GM20000 (cell line): ENCODE data around the gene CADM2.

Experiments used
- DNase-seq: peaks from one replicate; pipeline ENCODE4 v3.0.0; 2012; ENCODE audit warnings: low spot score
- TF ChIP-seq, protein P1 (sequence below): IDR thresholded peaks from 2 replicates; pipeline ENCODE4 v1.5.1; 2012; ENCODE audit warnings: mild to moderate bottlenecking, control low read depth; ENCODE audit errors: extremely low read depth, missing control alignments

Gene CADM2

DNA sequence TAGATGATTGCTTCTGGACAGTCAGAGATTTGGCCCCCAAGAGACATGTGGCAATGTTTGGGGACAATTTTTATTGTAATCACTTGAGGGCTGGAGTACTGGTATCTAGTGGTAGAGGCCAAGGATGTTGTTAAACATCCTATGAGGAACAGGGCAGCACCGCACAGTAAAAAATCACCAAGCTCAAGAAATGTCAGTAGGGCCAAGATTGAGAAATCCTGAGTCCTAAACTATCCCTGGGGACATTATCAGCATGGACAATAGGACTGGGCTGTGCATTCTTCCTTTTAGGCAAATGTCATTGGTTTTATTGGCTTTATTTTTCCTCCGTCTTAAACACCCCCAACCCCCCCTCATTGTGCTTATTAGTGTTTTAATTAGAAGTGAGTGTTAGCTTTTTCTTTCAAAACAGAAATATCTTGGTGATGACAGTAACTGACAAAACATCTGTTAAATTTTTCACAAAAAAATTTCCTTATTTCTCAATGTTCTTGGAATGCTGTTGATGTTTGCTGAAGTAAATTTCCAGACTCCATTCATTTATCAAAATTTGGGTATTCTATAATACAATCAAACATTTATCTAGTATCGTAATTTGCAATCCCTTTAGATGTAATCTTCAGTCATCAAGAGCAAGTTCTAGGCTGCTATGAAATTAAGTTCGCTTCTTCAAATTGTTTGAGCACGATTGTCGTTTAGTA is 1087.8 kb downstream of the CADM2 start:
- no peak for DNase-seq
- TF ChIP-seq, protein P1, sequence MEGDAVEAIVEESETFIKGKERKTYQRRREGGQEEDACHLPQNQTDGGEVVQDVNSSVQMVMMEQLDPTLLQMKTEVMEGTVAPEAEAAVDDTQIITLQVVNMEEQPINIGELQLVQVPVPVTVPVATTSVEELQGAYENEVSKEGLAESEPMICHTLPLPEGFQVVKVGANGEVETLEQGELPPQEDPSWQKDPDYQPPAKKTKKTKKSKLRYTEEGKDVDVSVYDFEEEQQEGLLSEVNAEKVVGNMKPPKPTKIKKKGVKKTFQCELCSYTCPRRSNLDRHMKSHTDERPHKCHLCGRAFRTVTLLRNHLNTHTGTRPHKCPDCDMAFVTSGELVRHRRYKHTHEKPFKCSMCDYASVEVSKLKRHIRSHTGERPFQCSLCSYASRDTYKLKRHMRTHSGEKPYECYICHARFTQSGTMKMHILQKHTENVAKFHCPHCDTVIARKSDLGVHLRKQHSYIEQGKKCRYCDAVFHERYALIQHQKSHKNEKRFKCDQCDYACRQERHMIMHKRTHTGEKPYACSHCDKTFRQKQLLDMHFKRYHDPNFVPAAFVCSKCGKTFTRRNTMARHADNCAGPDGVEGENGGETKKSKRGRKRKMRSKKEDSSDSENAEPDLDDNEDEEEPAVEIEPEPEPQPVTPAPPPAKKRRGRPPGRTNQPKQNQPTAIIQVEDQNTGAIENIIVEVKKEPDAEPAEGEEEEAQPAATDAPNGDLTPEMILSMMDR: no peak

DNA sequence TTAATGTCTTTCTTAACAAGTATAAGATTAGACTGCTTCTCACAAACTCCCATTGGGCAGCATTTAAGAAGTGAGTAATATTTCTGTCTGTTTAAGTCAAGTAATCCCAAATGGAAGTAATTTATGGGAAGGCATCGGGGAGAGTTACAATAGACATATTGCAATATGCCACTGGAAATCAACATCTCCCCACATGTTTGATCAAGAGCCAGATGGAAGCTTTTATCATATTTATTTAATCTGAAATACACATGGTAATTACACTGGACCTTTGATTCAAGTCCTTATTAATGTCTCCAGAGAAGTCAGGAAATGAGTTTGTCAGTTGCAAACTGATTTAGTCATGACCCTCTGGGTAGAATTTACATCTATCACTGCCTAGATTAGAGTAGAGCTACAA is 1088.4 kb downstream of the CADM2 start:
- TF ChIP-seq, protein P1: no peak
- DNase-seq: no peak

DNA sequence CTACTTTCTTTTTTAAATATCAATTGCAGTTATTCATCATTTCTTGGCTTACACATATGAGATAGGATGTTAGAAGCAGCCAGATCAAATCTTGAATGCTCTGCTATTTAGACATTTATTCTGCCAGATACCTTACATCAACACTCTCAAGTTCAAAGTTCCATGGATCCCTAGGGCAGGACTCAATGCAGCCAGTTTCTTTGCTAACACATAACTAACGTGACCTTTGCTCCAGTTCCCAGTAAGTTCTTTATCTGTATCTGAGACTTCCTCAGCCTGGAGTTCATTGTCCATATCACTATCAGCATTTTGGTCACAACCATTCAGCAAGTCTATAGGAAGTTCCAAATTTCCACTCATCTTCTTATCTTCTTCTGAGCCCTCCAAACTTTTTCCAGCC is 1092.3 kb downstream of the CADM2 start:
- no peak for DNase-seq
- TF ChIP-seq, protein P1: no peak

DNA sequence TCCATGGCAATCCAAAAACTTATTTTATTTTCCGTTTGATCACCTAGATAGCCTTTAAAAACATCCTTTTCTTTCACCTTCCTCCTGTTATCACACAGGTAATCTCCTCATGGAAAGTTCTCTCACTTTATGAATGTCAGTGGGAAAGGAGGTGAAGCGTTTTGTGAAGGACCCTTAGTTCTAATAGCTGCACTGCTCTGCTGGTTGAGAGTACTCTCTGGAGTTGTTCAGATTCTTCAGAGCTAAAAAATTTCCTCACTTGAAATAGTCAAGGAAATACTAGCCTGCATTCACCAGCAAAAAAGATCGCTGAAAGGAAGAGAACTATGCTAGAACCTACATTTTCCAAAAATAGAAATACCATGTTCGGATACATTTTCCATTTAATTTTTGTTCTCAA is 1097.2 kb downstream of the CADM2 start:
- TF ChIP-seq, protein P1: no peak
- DNase-seq: no peak

DNA sequence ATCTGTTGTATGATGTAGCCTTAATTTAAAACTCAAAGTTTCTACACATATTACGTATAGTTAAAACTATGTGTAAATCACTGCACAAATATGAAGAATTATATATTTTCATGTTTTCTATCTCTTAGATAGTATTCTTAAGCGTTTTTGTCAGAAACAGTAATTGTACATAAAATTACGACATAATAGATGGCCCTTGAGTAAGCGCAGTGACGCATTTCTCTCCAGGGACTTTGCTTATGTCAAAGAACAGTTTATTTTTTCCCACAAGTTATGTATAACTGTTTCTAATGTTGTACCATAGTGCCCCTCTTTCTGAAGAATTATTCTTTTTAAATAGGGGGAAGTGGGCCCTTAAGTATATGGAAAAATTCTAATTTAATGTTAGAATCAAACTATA is 1098.2 kb downstream of the CADM2 start:
- TF ChIP-seq, protein P1: no peak
- no peak for DNase-seq

DNA sequence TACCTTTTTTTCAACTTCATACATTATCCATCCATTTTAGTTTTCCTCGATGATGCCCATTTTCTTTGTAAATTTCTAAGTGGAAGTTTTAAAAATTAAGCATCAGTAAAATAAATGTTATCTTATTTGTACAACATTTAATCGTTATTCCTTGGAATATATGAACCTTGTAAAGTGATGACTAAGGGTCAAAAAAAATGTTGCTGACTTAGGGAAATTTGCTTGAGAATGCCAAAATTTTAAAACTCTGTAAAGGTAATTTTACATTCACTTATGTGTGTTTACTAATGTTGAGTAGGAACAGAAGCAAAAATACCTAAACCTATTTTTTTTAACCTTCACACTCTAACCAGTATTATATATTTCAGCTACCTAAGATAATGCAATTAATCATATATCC is 1115.0 kb downstream of the CADM2 start:
- DNase-seq: no peak
- TF ChIP-seq, protein P1: no peak

DNA sequence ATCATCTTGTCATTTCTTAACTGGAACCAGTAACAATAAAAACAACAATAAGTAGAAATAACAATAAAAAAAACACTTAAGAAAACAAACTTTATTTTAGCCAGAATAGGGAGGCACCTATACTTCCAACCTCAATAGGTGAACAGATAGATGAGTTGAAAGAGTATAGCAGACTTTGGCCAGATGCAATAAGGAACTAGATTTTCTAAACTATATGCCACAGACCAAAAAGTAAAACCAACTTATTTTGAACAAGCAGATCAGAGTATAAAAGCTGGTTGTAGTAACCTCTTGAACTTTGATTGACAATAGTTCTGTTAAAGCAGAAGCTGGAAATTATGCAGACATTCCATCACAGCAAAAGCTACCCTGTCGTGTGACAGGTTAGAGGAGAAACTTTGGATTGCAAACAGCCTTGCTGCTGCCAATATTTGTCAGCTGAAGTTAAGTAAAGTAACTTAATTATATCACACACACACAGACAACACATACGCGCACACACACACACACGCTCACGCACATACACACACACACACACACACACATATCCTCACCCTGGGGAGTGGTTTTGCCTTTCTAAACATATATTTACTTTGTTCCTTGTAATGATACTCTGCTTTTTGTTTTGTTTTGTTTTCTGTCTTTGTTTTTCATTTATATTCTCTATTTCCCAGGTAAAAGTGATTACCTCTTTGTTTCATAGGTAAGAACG is 1128.5 kb downstream of the CADM2 start:
- no peak for DNase-seq
- TF ChIP-seq, protein P1: no peak
